22Rv1 (cell line): Measurements from ENCODE around the gene ASAP2.

ENCODE experiments used
- CTCF ChIP-seq: fragments of 450-650 bp; IDR thresholded peaks from 2 replicates; pipeline ENCODE4 v1.5.1; 2017; ENCODE audit warnings: mild to moderate bottlenecking
- ZFX ChIP-seq: fragments of 450-650 bp; IDR thresholded peaks from 2 replicates; pipeline ENCODE4 v1.6.1; 2017; ENCODE audit warnings: antibody characterized with exemption, borderline replicate concordance

GRCh38 chr2:9232166-9232479 lies 25.5 kb downstream of the ASAP2 start:
- TF ChIP-seq CTCF (no peak), ZFX (no peak)
